Ascending aorta (tissue), 2 donors: ENCODE measurements around the gene EGFL8. TPM values are rescaled to one million over a fixed set of nuclear protein-coding genes. Genes with fewer than 3 reads are reported as not detected.
A peak's percentile ranks its signal among the peaks of the same experiment; 100 is the strongest.

Experiments used
- DNase-seq, 2 donors: peaks; one replicate each; pipeline ENCODE4 v3.0.0-alpha.2; 2019; ENCODE audit warnings: low spot score in 2 of 2
- H3K27ac ChIP-seq, 2 donors: fragments of 200-600 bp; sonication (generic); one replicate each; pipeline ENCODE4 v1.5.1; 2016 to 2017; ENCODE audit warnings: mild to moderate bottlenecking in 1 of 2
- H3K27me3 ChIP-seq: fragments of 200-600 bp; sonication (generic); one replicate; pipeline ENCODE4 v1.5.1; 2017
- H3K36me3 ChIP-seq, 2 donors: fragments of 200-600 bp; sonication (generic); one replicate each; pipeline ENCODE4 v1.5.1; 2016
- H3K4me1 ChIP-seq, 2 donors: fragments of 200-600 bp; sonication (generic); one replicate each; pipeline ENCODE4 v1.5.1; 2016 to 2017; ENCODE audit warnings: mild to moderate bottlenecking in 1 of 2
- H3K4me3 ChIP-seq, 2 donors: fragments of 200-600 bp; sonication (generic); one replicate each; pipeline ENCODE4 v1.5.1; 2016 to 2017; ENCODE audit warnings: mild to moderate bottlenecking in 1 of 2
- H3K9me3 ChIP-seq, 2 donors: fragments of 200-600 bp; sonication (generic); one replicate each; pipeline ENCODE4 v1.5.1; 2016
- intact Hi-C: fragments of 100-400 bp; cut with DNase I; formaldehyde crosslinking; loops from one replicate; pipeline ENCODE4 v1.15.1; 2023
- total RNA-seq: library from RNA; depleted of rRNA; stranded (reverse); fragments of >200 nt; gene quantifications from one replicate; pipeline ENCODE4 v1.1.0, GENCODE V29; 2016
- TF ChIP-seq, protein P1 (sequence below), 3 experiments: fragments of 200-600 bp in 2 of 3; fragments of 450-650 bp in 1 of 3; sonication (generic) in 2 of 3; IDR thresholded peaks; one replicate each; pipeline ENCODE4 v1.5.1; 2016 to 2019; ENCODE audit warnings: antibody characterized with exemption in 3 of 3, mild to moderate bottlenecking in 1 of 3, moderate library complexity in 1 of 3

The EGFL8 gene
- total RNA-seq, 1 donor from 2014 or later = 9.4 TPM

DNA sequence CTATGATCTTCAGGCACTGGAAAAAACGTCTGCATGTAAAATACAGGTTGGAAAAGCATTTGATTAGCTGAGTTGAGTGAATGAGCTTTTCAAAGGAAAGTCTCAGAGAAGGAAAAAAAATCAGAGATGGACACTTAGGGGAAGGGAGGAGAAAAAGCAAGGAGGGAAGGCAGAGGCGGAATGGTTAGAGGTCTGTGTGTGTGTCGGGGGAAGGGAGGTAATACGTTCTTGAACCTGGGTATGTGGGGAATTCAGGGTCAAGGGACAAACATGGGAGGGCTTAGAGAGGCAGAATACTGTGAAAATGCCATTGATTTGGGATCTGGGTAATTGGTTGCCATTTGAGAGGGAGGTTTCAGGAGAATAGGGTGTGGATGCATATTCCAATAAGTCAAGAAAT lies 17.7 kb upstream of the EGFL8 start:
- Histone ChIP-seq H3K27ac (no peak overlapping the region), H3K36me3 (peaks cover 10 to 13% of the 10 kb centered on the region in 2 donors), H3K4me3 (no peak overlapping the region), H3K9me3 (no peaks in the 10 kb centered on the region), H3K27me3 (no peaks in the 10 kb centered on the region), H3K4me1 (peaks cover 8% of the 10 kb centered on the region in 2 donors)
- intact Hi-C loops = no loop called here
- TF ChIP-seq, protein P1, sequence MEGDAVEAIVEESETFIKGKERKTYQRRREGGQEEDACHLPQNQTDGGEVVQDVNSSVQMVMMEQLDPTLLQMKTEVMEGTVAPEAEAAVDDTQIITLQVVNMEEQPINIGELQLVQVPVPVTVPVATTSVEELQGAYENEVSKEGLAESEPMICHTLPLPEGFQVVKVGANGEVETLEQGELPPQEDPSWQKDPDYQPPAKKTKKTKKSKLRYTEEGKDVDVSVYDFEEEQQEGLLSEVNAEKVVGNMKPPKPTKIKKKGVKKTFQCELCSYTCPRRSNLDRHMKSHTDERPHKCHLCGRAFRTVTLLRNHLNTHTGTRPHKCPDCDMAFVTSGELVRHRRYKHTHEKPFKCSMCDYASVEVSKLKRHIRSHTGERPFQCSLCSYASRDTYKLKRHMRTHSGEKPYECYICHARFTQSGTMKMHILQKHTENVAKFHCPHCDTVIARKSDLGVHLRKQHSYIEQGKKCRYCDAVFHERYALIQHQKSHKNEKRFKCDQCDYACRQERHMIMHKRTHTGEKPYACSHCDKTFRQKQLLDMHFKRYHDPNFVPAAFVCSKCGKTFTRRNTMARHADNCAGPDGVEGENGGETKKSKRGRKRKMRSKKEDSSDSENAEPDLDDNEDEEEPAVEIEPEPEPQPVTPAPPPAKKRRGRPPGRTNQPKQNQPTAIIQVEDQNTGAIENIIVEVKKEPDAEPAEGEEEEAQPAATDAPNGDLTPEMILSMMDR (IDR thresholded peaks at IDR 0.05) = no peak
- no peak for DNase-seq

DNA sequence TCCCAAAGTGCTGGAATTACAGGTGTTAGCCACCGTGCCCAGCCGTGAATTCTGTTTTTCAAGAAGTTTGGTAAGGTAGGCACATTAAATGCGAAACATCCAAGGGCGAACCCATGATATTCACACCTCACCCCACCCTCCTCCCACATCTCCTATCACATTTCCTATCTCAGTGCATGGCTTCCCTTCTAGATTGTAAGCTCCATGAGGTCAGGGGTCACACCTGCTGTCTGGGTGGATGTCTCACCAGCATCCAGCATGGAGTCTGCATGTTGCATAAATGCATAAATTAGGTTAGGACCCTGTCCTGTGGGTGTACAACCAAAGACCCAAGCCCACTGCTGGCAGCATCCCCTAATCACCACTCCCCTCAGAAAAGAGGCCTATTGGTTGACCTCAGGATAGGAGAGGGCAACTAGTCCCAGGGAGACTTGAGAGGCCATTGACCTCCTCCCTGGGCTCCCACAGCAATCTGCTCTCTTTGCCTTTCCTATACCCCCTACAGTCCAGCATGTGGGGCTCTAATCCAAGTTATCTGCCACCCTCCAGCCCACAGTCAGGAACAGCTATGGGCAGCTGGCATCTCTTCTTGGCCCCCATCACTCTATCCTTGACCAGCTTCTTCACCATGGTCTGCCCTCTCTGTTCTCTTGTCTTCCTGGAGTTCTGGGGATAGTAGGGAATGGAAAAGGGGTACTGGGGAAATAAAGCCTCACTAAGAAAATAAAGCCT lies 16.8 kb upstream of the EGFL8 start:
- no peaks in the 10 kb centered on the region for H3K27me3 ChIP-seq
- intact Hi-C loops = no loop called here
- no peak overlapping the region for H3K27ac ChIP-seq
- no peak for DNase-seq
- peaks cover 10 to 13% of the 10 kb centered on the region in 2 donors for H3K36me3 ChIP-seq
- peaks cover 8 to 15% of the 10 kb centered on the region in 2 donors for H3K4me1 ChIP-seq
- H3K9me3 ChIP-seq = no peaks in the 10 kb centered on the region
- TF ChIP-seq, protein P1 (IDR thresholded peaks at IDR 0.05) = no peak
- H3K4me3 ChIP-seq = no peak overlapping the region

DNA sequence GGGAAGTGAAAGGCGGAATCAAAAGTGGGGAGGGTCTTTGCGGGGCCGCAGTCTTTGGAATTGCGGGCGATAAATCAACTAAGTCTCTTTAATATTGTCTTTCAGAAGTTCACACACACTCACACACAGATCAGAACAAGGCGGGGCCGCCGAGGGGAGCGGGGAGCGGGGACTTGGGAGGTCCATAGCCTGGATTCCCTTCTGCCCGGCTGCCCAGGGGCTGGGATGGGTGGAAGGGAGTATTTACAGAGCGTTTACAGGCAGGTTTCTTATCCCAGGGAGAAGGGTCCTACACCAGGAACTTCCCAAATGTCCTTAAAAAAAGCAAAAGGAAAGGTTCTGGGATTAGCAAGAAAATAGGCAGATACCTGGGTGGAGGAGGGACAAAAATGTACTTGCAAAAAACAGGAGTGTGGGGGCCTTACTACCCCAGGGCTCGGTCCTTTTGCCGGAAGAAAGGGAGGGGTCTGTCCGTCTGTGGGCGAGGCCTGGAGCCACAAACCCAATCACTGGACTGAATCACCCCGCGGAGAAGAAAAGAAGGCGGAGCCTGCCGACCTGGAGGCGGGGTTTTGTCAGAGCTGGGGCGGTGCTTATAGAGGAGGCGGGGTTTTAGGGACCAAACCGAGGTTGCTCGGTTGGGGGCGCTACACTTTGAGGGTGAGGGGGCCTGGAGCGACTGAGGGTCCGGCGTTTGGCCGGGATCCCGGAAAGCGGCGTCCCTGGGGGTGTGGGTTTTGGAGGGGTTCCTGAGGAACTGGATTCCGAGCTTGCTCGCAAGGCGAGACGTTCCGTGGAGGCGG lies 15.9 kb upstream of the EGFL8 start:
- no peak overlapping the region for H3K27ac ChIP-seq
- H3K36me3 ChIP-seq = peaks cover 10 to 13% of the 10 kb centered on the region in 2 donors
- H3K4me3 ChIP-seq = no peak overlapping the region
- no peaks in the 10 kb centered on the region for H3K27me3 ChIP-seq
- DNase-seq = peak in 1 of 2 donors; percentile 81
- intact Hi-C loops = no loop called here
- H3K9me3 ChIP-seq = no peaks in the 10 kb centered on the region
- TF ChIP-seq, protein P1 (IDR thresholded peaks at IDR 0.05) = peak in 1 of 3 experiments; percentile 14
- H3K4me1 ChIP-seq = peaks cover 8 to 18% of the 10 kb centered on the region in 2 donors

DNA sequence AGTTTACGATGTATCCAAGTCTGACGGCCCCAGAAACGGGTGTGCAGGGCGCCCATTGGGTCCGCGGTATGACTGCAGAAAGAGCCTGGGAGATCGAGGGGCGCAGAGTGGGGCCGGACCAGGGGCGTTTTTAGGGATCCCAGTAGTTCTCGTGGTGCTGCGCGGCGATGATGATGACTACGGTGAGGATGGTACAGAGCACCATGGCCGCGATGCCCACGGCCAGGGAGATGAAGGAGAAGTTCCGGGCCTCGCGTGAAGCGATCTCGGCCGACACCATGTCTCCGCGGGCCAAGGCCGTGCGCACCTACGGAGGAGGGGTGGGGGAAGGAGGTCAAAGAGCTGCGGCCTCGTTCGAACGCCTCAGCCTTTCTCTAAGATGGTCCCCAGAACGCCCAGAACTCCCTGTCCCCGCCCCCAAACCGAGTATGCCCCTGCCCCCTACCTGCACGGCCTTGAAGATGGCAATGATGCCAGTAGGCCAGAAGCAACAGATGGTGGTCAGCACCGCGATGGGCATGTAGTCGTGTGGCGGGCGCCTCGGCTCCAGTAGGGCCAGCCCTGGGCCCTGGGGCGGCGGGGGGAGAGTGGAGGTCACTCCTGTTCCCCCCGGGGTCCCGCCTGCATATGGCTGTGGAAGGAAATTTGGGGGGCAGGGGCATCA lies 15.2 kb upstream of the EGFL8 start:
- peaks cover 10 to 13% of the 10 kb centered on the region in 2 donors for H3K36me3 ChIP-seq
- DNase-seq = no peak
- H3K27ac ChIP-seq = no peak overlapping the region
- peaks cover 8 to 18% of the 10 kb centered on the region in 2 donors for H3K4me1 ChIP-seq
- no peak overlapping the region for H3K4me3 ChIP-seq
- no peaks in the 10 kb centered on the region for H3K9me3 ChIP-seq
- intact Hi-C loops = no loop called here
- no peaks in the 10 kb centered on the region for H3K27me3 ChIP-seq
- TF ChIP-seq, protein P1 (IDR thresholded peaks at IDR 0.05) = no peak
